ENCODE results near the gene CREBRF.
"Not testable (repeated sequence)": the region's sequence is repeated elsewhere in the genome, so short reads cannot be mapped to it uniquely, and the experiment has no call there.

CREBRF gene

GRCh38 chr5:173045474-173045873 is 10.7 kb upstream of the CREBRF start:
- no peaks in the 10 kb centered on the region for H3K27me3 ChIP-seq (ENCODE audit: insufficient read depth, low read length)
- no peaks in the 10 kb centered on the region for H3K4me1 ChIP-seq (ENCODE audit: insufficient read depth, low read length)
- H3K9me3 ChIP-seq (ENCODE audit: low read length): no peaks in the 10 kb centered on the region
- no peaks in the 10 kb centered on the region for H3K36me3 ChIP-seq (ENCODE audit: insufficient read depth, low read length)
- no peak overlapping the region for H3K4me3 ChIP-seq (ENCODE audit: low read length)
- H2AFZ ChIP-seq (ENCODE audit: low read depth, low read length): no peak overlapping the region

GRCh38 chr5:173047096-173047837 is 8.9 kb upstream of the CREBRF start:
- not testable (repeated sequence) for H3K4me1 ChIP-seq (ENCODE audit: insufficient read depth, low read length); H3K27me3 ChIP-seq (ENCODE audit: insufficient read depth, low read length); H3K4me3 ChIP-seq (ENCODE audit: low read length); H2AFZ ChIP-seq (ENCODE audit: low read depth, low read length); H3K9me3 ChIP-seq (ENCODE audit: low read length); H3K36me3 ChIP-seq (ENCODE audit: insufficient read depth, low read length)

- Histone ChIP-seq H3K27me3 (ENCODE audit: insufficient read depth, low read length) (no peaks in the 10 kb centered on the region), H3K36me3 (ENCODE audit: insufficient read depth, low read length) (no peaks in the 10 kb centered on the region), H3K9me3 (ENCODE audit: low read length) (no peaks in the 10 kb centered on the region), H2AFZ (ENCODE audit: low read depth, low read length) (no peak overlapping the region), H3K4me3 (ENCODE audit: low read length) (no peak overlapping the region), H3K4me1 (ENCODE audit: insufficient read depth, low read length) (no peaks in the 10 kb centered on the region)
Measured at GRCh38 chr5:173047838-173048105, 8.4 kb upstream of the CREBRF start.

- Histone ChIP-seq H3K4me3 (ENCODE audit: low read length) (no peak overlapping the region), H3K4me1 (ENCODE audit: insufficient read depth, low read length) (no peaks in the 10 kb centered on the region), H3K27me3 (ENCODE audit: insufficient read depth, low read length) (no peaks in the 10 kb centered on the region), H2AFZ (ENCODE audit: low read depth, low read length) (no peak overlapping the region), H3K9me3 (ENCODE audit: low read length) (no peaks in the 10 kb centered on the region), H3K36me3 (ENCODE audit: insufficient read depth, low read length) (no peaks in the 10 kb centered on the region)
Measured at GRCh38 chr5:173050791-173051190, 5.4 kb upstream of the CREBRF start.

- no peak overlapping the region for H2AFZ ChIP-seq (ENCODE audit: low read depth, low read length)
- H3K27me3 ChIP-seq (ENCODE audit: insufficient read depth, low read length): no peaks in the 10 kb centered on the region
- no peaks in the 10 kb centered on the region for H3K9me3 ChIP-seq (ENCODE audit: low read length)
- H3K36me3 ChIP-seq (ENCODE audit: insufficient read depth, low read length): no peaks in the 10 kb centered on the region
- no peak overlapping the region for H3K4me3 ChIP-seq (ENCODE audit: low read length)
- H3K4me1 ChIP-seq (ENCODE audit: insufficient read depth, low read length): no peaks in the 10 kb centered on the region
Measured at GRCh38 chr5:173051746-173052145, 4.4 kb upstream of the CREBRF start.

GRCh38 chr5:173053041-173053440 is 3.1 kb upstream of the CREBRF start:
- no peaks in the 10 kb centered on the region for H3K9me3 ChIP-seq (ENCODE audit: low read length)
- no peaks in the 10 kb centered on the region for H3K27me3 ChIP-seq (ENCODE audit: insufficient read depth, low read length)
- H3K4me1 ChIP-seq (ENCODE audit: insufficient read depth, low read length): peaks cover under 1% of the 10 kb centered on the region
- H2AFZ ChIP-seq (ENCODE audit: low read depth, low read length): no peak overlapping the region
- H3K36me3 ChIP-seq (ENCODE audit: insufficient read depth, low read length): no peaks in the 10 kb centered on the region
- H3K4me3 ChIP-seq (ENCODE audit: low read length): no peak overlapping the region

- Histone ChIP-seq H3K4me3 (ENCODE audit: low read length) (peak overlapping the region; percentile 76), H2AFZ (ENCODE audit: low read depth, low read length) (peak overlapping the region; percentile 64), H3K4me1 (ENCODE audit: insufficient read depth, low read length) (peaks cover 3% of the 10 kb centered on the region)
Measured at GRCh38 chr5:173055042-173055721, 970 bp upstream of the CREBRF start.

GRCh38 chr5:173055722-173055982 is 500 bp upstream of the CREBRF start:
- Histone ChIP-seq H3K36me3 (ENCODE audit: insufficient read depth, low read length) (no peaks in the 10 kb centered on the region), H3K4me1 (ENCODE audit: insufficient read depth, low read length) (peaks cover 3% of the 10 kb centered on the region), H2AFZ (ENCODE audit: low read depth, low read length) (peak overlapping the region; percentile 64), H3K27me3 (ENCODE audit: insufficient read depth, low read length) (no peaks in the 10 kb centered on the region), H3K9me3 (ENCODE audit: low read length) (no peaks in the 10 kb centered on the region), H3K4me3 (ENCODE audit: low read length) (peak overlapping the region; percentile 76)

More at GRCh38 chr5:173055042-173055721, 970 bp upstream of the CREBRF start:
- Histone ChIP-seq H3K9me3 (ENCODE audit: low read length) (no peaks in the 10 kb centered on the region), H3K27me3 (ENCODE audit: insufficient read depth, low read length) (no peaks in the 10 kb centered on the region), H3K36me3 (ENCODE audit: insufficient read depth, low read length) (no peaks in the 10 kb centered on the region)

- peaks cover 3% of the 10 kb centered on the region for H3K4me1 ChIP-seq (ENCODE audit: insufficient read depth, low read length)
- H3K36me3 ChIP-seq (ENCODE audit: insufficient read depth, low read length): no peaks in the 10 kb centered on the region
- no peaks in the 10 kb centered on the region for H3K9me3 ChIP-seq (ENCODE audit: low read length)
- H3K4me3 ChIP-seq (ENCODE audit: low read length): peak overlapping the region; percentile 76
- peak overlapping the region; percentile 64 for H2AFZ ChIP-seq (ENCODE audit: low read depth, low read length)
- H3K27me3 ChIP-seq (ENCODE audit: insufficient read depth, low read length): no peaks in the 10 kb centered on the region
Measured at GRCh38 chr5:173056783-173057061, 570 bp downstream of the CREBRF start.

- Histone ChIP-seq H3K9me3 (ENCODE audit: low read length) (no peaks in the 10 kb centered on the region), H3K27me3 (ENCODE audit: insufficient read depth, low read length) (no peaks in the 10 kb centered on the region), H3K4me3 (ENCODE audit: low read length) (peak overlapping the region; percentile 76), H2AFZ (ENCODE audit: low read depth, low read length) (peak overlapping the region; percentile 64), H3K4me1 (ENCODE audit: insufficient read depth, low read length) (peaks cover 3% of the 10 kb centered on the region), H3K36me3 (ENCODE audit: insufficient read depth, low read length) (no peaks in the 10 kb centered on the region)
Measured at GRCh38 chr5:173057062-173057924, 1.1 kb downstream of the CREBRF start.

GRCh38 chr5:173062141-173062540 is 6.0 kb downstream of the CREBRF start:
- no peaks in the 10 kb centered on the region for H3K9me3 ChIP-seq (ENCODE audit: low read length)
- H3K36me3 ChIP-seq (ENCODE audit: insufficient read depth, low read length): no peaks in the 10 kb centered on the region

GRCh38 chr5:173065155-173065554 is 9.0 kb downstream of the CREBRF start:
- Histone ChIP-seq H3K4me1 (ENCODE audit: insufficient read depth, low read length) (no peaks in the 10 kb centered on the region), H3K4me3 (ENCODE audit: low read length) (no peak overlapping the region), H3K36me3 (ENCODE audit: insufficient read depth, low read length) (no peaks in the 10 kb centered on the region), H3K9me3 (ENCODE audit: low read length) (no peaks in the 10 kb centered on the region), H3K27me3 (ENCODE audit: insufficient read depth, low read length) (no peaks in the 10 kb centered on the region), H2AFZ (ENCODE audit: low read depth, low read length) (no peak overlapping the region)

More at GRCh38 chr5:173062141-173062540, 6.0 kb downstream of the CREBRF start:
- Histone ChIP-seq H2AFZ (ENCODE audit: low read depth, low read length) (no peak overlapping the region), H3K4me1 (ENCODE audit: insufficient read depth, low read length) (peaks cover 3% of the 10 kb centered on the region), H3K4me3 (ENCODE audit: low read length) (no peak overlapping the region), H3K27me3 (ENCODE audit: insufficient read depth, low read length) (no peaks in the 10 kb centered on the region)

GRCh38 chr5:173069671-173070070 is 13.5 kb downstream of the CREBRF start:
- no peaks in the 10 kb centered on the region for H3K27me3 ChIP-seq (ENCODE audit: insufficient read depth, low read length)
- no peaks in the 10 kb centered on the region for H3K9me3 ChIP-seq (ENCODE audit: low read length)
- H2AFZ ChIP-seq (ENCODE audit: low read depth, low read length): no peak overlapping the region
- H3K4me1 ChIP-seq (ENCODE audit: insufficient read depth, low read length): no peaks in the 10 kb centered on the region
- H3K4me3 ChIP-seq (ENCODE audit: low read length): no peak overlapping the region
- no peaks in the 10 kb centered on the region for H3K36me3 ChIP-seq (ENCODE audit: insufficient read depth, low read length)
